GM19438 (cell line): ENCODE results near the gene NRG3.

Experiments
- ATAC-seq: cut with Tn5 transposase; IDR thresholded peaks from one replicate; pipeline ENCODE4 v1.9.1; 2021; ENCODE audit warnings: low read depth; ENCODE audit not compliant: unreplicated experiment

NRG3 gene

DNA sequence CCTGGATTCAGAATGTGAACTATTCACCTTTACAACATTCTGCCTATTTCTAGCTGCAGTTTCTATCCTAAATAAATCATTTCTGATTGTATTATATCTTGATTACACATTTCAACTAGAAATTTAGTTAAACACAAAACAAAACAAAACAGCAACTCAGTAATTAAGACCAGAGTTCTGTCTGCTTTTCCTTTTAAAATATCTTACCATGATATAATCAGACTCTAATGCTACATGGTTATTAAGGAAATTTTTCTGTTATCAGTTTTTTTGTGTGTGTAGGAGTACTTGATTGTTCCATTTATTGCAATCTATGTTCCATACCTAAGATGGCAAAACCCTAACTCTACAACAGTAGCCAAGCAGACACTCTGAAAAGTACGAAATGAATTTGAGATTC lies 663.3 kb downstream of the NRG3 start:
- ATAC-seq, result no peak

DNA sequence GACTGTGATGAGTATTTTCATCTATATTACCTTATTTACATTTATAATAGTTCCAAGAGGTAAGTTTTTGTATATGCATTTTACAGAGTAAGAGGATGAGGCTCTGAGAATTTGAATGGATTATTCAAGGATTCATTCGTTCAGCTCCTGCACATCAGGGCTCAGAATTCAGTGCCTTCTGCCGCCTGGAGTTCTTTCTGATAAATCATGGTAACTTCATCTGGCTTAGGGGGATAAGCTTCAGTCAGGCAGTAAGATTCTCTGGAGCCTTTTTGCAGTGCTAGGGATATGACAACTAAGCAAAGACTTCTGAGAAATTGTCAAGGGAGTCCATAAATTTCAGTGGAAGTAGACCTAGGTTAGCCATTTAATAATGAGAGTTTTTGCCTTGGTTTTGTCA lies 668.6 kb downstream of the NRG3 start:
- ATAC-seq, result no peak

DNA sequence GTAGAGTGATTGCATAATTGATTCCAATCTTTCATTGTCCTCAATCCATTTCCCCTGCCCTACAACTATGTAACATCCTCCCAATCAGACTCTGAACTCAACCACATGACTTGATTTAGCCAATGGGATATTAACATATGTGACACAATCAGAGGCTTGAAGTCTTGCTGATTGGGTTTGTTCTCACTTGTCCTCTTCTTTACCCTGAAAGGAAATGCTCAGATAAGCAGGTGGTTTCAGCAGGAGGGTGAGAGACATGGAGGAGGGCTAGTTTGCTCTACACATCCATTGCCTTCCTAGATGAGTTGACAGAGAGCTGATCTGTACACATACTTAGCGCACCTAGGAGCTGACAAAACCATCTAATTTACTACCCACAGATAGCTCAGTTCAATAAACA lies 669.4 kb downstream of the NRG3 start:
- no peak for ATAC-seq

DNA sequence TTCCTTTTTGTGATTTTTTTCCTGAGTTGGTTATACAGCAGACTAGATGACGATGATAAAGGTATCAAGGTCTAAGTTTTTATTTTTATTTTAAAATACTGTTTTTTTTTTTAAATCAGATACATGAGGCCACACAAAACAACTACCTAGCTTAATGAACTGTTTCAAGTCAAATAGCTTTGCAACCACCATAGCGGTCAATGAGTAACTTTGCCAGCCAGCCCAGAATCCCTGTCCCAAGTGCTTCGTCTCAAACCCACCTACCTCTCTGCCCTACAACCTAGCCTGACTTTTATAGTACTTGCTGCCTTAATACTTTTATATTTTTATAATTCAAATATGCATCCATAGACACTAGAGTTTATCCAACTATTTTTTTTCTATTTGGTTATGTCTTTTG lies 676.5 kb downstream of the NRG3 start:
- no peak for ATAC-seq

DNA sequence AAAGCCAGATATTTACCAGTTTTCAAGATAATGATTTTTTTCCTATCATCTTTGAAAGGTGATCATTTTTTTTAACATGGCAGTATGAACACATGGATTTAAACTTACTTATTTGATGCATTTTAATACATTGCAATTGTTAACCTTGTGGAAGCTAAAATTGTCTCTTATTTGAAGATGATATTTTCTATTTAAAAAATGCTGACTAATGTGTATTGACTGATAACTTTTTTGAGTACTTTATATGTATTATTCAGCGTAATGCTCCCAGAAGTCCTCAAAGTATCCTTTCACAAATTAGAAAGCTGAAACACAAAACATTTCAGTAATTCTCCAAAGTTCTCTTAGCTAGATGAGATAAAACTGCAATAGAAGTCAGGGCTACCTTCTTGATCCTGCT lies 677.3 kb downstream of the NRG3 start:
- no peak for ATAC-seq

DNA sequence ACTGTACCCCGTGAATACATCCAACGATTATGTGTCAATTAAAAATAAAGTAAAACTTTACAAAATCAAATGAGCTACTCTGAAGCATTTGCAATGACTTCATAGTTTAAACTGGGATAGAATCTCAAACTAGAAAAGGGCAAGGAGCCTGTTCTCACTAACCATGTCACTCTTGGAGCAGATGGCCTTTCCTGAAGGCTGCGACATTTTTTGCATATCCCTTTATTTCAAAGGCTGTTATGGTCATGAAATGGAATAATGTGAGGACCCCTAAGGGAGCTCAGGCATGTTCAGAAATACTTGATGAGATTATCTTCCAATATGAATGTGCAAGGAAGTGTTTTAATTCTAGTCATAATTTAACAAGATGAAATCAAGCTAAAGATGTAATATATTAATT lies 679.4 kb downstream of the NRG3 start:
- ATAC-seq, result no peak

DNA sequence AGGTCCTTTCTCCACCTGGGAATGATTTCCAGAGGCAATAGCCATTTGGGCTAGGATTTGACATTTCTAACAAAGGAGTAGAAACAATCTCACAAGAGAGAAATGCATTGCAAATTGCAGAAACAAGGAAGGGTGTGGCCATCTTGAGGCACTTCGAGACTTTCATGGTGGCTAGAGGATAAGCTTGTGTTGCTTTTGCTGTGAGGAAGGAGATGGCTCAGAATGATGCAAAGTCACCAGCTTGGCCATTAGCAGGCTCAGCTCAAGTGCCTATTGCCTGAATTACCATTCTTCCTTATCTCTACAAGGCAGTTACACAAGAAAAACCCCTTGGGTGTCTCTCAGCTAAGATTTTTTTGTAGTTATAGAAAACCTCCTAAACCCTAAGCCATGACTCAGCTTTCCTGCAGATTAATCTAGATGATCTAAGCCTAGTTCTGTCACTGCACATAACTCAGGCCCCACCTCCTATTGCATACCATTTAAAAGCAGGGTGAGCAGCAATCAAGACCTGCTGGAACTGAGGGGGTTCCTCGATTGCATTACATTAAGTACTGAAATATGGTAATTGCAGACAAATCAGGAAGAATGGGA lies 683.1 kb downstream of the NRG3 start:
- no peak for ATAC-seq

DNA sequence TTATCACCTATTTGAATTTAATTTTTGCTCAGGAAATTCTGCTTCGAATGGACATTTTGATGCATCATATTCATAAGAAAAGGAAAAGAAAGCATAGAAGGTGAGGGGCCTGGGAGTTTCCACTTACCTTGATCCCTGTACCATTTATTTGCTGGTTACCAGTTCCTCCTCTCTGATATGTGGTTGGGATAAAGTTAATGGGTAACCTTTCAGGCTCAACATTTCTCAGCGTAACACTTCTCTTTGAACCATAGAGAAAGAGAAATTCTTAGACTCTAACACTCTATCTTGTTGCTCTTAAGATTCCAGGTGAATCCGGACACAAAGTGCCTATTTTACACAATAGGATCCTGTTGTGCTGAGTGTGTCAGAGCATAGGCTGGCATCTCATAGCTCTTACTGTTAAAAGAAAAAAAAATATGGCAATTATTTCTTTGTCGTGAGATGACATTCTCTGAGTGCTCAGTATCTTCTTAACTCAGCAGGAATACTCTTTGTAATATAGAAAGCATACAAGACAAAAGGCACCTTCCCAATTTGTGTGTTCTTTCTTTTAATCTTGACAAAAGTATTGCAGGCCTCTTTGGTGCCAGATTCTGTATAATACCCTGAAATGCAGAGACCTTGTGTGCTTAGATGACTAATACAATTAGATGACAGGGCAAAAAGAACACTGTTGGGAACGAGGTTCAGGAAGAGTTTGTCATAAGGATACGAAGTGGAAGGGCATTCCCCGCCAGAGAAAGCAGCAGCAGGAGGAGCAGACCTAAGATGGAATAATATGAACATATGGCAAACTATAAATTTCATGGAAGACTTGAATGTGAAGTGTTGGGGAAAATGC lies 689.6 kb downstream of the NRG3 start:
- ATAC-seq, result no peak

DNA sequence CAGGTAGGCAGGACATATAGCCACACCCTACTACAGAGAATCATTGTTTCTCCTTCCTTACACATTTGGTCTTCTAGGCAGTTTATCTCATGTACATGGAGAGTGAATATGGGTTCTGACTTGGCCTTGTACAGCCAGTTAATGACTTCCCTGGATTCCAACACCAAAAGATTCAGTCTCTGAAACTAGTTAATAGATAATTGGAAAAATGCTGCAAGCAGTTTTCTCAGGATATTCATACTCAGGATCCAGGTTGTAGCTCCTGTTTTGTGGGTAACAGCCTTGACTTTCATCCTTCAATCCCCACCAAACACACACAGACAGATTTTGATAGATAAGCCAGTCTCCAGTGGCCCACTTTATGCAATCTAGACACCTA lies 690.2 kb downstream of the NRG3 start:
- ATAC-seq, result no peak

DNA sequence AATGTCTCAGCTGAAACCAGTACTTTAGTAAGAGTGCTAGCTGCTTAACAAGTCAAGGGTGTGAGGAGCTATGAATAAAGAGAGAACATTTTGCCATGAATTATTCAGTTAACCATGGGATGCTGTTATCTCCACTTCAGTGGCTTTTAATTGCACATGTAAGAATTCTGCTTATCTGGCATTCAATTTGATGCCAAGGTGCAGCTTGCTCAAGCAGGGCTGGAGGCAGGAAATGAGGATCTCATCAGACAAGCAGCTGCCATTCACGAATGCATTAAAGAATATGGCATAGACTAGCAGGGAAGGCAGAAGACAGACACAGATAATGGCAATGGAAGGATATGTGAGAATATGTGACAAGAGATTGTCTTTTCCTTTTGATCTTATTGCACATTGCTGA lies 697.8 kb downstream of the NRG3 start:
- no peak for ATAC-seq

DNA sequence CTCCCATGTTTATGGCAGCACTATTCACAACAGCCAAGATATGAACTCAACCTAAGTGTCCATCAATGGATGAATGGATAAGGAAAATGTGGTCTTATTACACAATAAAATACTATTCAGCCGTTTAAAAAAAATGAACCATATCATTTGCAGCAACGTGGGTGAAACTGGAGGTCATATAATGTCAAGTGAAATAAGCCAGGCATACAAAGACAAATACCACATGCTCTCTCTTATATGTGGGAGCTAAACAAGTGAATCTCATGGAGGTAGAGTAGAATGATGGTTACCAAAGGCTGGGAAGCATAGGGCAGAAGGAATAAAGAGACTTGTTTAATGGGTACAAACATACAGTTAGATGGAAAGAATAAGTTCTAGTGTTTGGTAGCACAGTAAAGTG lies 699.1 kb downstream of the NRG3 start:
- ATAC-seq, result no peak

DNA sequence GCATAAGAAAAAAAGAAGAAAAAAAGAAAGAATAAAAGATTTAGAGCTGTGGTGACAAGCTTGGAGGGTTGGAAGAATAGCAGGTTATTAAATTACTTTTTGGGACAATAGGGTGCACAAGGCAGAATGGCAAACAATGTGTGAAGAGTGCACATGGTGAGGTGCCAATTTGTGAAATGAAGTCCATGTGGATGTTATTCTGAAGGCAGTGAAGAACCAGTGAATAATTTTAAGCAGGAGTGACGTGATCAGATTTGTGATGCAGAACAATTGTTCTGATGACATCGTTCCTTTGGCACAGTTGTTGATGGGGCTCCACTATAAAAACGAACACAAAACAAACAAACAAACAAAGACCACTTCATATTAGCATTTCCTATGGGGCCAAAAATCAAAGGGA lies 700.3 kb downstream of the NRG3 start:
- no peak for ATAC-seq

DNA sequence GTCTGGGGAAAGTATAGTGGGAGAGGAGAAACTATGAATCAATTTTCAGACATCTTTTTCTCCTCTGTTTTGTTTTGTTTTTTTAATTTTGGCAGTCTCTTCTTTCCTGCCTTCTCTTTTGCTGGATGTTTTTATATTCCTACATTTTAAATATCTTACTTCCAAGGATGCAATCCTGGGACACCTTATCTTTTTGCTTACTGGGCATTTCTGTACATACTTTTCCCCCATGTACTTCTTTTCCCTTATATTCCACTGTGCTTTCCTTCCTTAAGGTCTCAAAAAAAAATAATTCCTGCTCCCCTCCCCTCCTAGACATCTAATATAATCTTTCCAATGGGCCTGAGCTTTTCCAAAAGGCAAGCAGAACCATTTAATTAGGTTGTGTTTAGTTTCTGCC lies 701.1 kb downstream of the NRG3 start:
- no peak for ATAC-seq

DNA sequence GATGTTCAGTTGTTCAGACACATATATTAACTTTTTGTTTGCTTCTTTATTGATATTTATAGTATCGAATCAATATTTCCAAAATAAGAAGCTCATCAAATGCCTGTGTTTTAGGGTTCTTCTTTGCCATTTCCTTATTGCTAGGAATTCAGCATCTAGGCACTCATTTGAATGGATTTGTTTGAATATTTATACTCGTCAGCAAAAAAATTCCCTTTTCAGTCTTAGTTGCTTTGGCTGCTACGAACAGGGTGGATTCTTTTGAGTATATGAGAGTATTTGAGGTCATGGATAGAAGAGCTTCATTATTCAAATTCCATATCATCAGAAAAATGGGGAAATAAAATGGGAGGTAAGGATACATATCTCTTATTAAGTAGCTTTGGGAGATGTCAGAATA lies 706.9 kb downstream of the NRG3 start:
- ATAC-seq, result no peak

DNA sequence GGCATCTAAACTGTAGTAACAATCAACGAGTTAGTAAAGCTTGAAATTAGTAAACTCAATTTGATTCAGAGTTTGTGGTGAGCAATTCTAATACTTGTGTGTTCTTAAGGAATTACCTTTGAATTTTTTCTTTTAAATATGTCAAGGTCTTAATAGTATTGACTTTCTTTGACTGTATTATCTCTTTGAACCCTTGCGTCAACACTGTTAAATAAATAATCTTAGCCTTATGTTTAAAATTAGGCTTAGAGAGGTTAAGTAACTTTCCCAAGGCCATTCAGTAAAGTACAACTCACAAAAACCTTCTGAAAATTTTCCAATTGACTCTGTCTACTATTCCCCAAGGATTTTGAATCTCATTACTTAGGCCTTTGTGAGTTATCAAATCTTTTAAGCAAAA lies 716.4 kb downstream of the NRG3 start:
- ATAC-seq, result no peak

DNA sequence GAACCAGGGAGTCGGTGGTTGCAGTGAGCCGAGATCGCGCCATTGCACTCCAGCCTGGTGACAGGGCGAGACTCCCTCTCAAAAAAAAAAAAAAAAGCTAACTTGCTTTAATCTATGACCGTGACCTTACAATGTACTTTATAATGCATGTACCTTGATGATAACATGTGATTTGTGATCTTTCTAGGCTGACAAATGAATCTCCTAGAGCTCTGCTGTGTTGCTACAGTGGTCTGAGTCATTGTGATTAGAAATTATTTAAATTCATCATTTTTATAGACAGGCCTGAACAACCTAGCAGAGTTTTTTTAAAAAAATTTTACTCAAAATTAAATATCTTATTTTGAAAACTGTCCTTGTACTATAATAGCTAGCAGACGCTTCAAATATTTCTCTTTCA lies 722.8 kb downstream of the NRG3 start:
- no peak for ATAC-seq

DNA sequence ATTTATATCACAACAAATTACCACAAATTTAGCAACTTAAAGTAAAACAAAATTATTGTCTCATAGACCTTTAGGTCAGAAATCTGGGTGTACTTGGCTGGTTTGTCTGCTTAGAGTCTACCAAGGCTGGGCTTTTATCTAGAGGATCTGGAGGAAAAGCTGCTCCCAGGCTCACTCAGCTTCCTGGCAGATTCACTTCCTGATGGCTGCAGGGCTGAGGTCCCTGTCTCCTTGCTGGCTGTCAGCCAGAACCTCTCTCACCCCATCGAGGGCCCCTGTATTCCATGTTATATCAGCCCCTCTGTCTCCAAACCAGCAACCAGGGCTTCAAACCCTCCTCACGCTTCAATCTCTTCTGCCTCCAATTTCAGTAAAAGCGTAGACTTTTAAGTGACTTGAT lies 734.9 kb downstream of the NRG3 start:
- ATAC-seq, result no peak

DNA sequence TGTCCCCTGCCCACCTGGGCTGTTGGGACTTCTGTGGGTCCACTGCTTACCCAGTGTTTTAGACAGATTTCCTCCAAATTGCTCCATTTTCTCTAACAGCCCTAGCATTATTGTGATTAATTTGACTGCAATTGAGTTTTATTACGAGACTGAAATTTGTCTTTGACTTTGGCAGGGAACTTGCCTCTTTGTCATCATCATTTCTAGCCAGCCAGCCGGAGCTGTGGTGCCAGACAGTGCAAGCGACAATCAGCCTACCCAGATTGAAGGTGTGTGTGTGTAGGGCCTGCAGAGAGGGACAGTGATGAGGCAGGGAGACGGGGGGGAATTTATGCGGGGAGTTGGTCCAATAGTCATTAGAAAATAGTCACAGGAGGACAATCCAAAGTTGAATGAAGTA lies 743.0 kb downstream of the NRG3 start:
- ATAC-seq, result no peak

DNA sequence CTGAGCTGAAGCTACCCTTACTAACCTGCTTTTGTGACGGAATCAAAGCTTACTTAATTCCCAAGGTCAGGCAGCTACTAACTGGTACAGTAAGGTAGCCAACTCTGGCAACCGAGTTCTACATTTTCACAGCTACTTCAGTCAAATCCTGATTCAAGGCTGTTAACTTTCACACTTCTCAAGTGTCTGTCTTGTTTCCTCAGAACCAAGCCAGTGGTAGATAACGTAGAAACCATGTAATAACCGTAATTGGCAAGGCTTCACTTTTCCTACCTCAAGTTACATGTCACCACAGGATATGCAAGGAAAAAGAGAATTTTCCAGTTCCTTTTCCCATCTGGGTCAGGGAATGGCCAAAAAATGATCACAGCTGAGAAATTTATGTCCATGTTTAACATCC lies 746.7 kb downstream of the NRG3 start:
- ATAC-seq, result no peak

DNA sequence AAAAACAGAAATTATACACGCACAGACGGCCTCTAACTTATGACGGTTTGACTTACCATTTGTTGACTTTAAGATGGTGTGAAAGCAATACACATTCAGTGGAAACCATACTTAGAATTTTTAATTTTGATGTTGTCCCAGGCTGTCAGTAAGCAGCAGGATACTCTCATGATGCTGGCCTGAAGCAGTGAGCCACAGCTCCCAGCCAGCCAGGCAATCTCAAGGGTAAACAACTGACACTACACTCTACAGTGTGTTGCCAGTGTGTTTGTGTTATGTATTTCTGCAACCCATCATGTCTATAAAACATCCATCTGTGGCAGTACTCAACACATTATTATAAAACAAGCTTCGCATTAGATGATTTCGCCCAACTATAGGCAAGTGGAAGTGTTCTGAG lies 747.5 kb downstream of the NRG3 start:
- ATAC-seq, result no peak

DNA sequence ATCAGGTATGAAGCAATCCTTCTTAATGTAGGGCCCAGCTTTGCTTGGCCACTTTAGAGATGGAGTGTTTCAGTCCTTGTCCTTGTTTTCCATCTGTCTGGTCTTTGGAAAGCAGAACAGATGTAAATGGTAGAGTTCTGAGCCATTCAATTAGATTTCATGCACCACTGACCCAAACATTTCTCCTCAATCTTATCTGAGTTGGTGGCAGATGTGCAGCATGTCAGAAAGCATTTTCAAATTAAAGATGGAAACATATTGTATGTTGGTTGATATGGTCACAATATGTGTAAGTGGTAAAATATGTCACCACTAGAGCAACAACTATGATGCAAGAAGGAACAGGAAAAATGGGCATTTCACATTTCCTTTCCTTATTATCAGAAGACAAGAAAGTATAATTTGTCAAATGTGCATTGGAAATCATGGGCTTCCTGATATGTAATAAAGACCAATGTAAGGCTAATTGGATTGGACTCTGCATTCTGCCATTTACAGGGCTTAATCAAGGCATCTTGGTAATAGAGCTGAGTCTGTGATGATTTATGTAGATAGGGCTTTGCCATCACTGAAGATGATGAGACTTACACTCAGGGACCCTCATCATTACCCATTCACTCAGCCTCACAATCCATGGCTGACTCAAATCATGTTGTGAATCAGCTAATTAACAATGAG lies 750.7 kb downstream of the NRG3 start:
- ATAC-seq, result no peak

DNA sequence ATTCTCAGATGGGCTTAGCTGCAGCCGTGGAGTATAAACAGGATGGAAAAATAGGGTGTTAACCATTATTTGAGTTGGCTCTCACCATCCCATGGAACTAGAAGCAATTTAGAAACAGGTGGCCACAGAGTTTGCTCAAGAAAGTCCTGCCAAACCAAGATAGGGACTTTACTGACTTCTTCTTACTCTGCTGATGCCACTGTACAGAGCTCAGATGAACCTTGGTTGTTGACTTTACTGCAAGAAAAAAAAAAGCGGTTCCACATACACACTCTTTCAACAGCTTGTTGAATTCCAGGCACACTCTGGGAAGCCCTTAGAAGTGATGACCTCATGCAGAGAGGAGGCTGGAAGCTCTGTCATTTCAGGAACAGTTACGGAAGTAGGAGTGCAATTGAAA lies 753.4 kb downstream of the NRG3 start:
- ATAC-seq, result no peak
